ENCODE measurements around the gene PIAS2.

Gene PIAS2

DNA sequence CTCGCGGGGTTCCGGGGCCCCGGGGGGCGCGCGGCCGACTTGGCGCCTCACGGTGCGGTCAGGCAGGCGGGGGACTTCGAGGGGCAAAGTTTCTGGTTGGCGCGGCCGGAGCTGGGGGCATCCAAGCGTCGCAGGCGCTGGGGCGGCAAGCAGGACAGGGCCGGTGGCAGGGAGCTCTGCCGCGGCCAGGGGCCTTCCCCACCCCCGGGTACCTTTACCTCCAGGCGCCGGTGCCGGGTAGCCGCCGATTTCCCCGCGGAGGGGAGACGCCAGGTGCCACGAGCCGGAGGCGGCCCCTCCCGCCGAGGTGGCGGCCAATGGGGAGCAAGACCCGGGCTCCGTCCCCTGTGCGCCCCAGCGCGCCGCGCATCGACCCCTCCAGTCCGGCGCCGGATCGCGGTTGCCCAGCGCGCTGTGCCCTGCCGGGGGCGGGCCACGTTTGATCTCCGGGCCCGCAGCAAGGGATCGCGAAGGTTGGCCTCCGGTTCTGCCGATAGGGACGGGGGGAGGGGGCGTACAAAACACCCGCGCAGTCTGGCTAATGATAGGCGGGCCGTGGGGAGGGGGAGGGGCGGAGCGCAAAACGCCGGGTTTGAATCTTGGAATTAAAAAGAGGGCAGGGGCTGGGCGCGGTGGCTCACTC lies 160.6 kb downstream of the PIAS2 start, which contains the start of gene ST8SIA5:
Gene ST8SIA5 (minus strand): TSS at position 495 of the 643 bp plus-strand sequence. CDS start 545 bp downstream, outside the sequence.
- DNase-seq = peak; percentile 43

DNA sequence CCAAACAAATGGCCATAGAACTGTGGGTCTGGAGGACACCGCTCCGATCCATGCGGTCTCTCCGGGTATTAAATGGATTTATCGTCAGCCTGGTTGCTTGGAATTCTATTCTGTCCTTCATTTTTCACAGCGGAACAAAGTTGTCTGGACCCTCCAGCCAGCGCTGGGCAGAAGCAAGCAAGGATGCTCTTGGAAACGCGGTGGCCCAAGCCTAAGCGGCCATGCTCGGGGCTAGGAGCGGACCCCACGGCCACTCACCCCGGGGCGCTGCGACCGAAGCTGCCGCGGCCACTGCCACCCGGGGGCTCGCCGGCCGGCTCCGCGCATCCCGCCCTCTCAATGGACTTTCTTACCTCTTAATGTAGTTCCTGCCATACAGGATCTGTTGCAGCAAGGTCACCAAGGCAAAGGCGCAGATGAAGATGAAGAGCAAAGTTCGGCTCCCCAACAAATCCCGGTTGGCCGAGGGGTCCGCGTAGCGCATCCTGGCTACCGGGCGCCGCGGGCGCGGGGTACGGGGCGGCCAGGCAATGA lies 161.2 kb downstream of the PIAS2 start:
- no peak for DNase-seq

DNA sequence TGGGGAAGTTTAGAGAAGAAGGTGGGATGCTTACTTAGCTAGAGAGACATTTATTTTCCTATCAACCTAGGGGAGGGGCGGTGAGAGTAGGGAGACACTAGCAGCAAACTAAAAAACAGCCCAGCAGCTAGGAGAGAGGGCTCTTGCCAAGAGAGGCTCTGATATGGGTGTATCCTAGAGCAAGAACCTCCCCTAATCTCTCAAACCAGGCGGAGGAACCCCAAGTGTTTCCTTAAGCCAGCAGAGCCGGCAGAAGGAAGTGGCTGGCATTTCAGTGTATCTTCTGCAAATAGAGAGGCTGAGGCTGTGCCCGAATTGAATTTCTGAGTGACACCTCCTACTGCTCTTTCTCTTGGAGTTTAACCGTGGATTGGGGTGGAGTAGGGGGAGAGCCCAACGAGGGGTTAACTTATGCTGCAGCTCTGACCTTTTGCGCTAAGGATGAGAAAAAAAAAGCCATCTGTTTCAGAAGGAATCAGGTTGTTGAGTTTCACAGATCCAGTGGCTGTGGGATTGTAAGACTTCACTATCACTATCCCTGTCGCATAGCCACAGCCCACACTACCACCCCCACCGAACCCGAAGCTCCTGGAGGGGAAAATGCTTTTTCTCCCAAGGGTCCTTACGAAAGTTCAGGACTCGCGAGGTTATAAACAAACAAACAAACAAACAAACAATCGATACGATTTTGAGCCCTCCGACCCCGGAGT lies 161.8 kb downstream of the PIAS2 start:
- DNase-seq = no peak

DNA sequence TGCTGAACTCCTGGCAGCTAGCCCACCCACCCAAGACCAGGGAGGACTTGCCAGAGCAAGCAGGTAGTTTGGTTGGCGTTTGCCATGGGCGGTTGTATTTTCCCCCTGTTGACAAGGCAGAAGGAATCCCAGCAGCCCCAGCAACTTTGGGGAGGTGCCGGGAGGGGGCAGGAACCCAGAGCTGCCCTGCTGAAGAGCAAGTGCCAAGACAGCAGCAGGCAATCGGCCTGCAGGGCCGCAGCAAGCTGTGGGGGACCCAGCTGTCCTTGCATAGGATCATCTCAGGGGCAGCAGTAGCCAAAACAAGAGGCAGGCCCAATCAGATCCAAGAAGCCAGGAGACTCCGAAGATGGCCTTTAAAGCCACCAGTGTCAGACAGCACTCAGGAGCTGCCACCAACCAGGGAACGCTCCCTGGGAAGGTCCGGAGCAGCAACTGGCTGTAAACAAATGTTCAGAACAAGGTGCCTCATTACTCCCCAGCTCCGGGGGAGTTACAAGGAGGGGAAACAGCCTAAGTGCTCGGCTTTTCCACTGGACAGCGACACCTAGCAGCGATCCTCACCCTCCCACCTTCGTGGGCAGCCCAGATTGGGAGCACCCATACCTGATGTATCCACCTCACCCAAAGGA lies 162.5 kb downstream of the PIAS2 start:
- DNase-seq = no peak

DNA sequence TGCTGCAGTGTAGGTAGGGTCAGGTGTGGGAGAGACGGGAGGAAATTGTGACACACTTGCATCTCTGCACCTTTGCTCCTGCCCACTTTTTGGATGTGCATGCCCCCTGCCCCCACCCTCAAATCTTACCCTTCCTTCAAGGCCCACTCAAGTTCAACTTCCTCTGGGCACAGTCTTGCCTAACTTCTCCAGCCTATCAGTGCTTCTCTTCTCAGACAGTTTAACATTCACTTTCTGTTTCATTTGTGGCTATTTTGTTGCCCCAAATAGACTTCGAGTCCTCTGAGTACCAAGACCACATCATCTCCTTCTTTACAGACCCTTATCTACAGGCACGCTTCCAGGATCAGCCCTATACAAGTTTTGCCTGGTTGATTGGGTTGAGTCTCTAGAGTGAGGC lies 163.1 kb downstream of the PIAS2 start:
- DNase-seq = no peak

Data from NCI-H2171 (cell line).